GM18951 (cell line): Measurements from ENCODE around the gene AIG1.
A peak's percentile ranks its signal among the peaks of the same experiment; 100 is the strongest.
"Not testable (repeated sequence)": the region's sequence is repeated elsewhere in the genome, so short reads cannot be mapped to it uniquely, and the experiment has no call there.

Source experiments
- POLR2A ChIP-seq: IDR thresholded peaks from 4 replicates; pipeline ENCODE4 v1.6.1; 2011; ENCODE audit warnings: mild to moderate bottlenecking; ENCODE audit not compliant: insufficient read length, insufficient read depth; ENCODE audit errors: extremely low read depth
- in situ Hi-C: fragments of 300-500 bp; cut with MboI; formaldehyde crosslinking; loops from one replicate; pipeline ENCODE4 v1.12.0; 2022; ENCODE audit warnings: low sequenced_read_pairs, mixed read lengths, inconsistent platforms; ENCODE audit not compliant: unreplicated experiment

AIG1 gene

DNA sequence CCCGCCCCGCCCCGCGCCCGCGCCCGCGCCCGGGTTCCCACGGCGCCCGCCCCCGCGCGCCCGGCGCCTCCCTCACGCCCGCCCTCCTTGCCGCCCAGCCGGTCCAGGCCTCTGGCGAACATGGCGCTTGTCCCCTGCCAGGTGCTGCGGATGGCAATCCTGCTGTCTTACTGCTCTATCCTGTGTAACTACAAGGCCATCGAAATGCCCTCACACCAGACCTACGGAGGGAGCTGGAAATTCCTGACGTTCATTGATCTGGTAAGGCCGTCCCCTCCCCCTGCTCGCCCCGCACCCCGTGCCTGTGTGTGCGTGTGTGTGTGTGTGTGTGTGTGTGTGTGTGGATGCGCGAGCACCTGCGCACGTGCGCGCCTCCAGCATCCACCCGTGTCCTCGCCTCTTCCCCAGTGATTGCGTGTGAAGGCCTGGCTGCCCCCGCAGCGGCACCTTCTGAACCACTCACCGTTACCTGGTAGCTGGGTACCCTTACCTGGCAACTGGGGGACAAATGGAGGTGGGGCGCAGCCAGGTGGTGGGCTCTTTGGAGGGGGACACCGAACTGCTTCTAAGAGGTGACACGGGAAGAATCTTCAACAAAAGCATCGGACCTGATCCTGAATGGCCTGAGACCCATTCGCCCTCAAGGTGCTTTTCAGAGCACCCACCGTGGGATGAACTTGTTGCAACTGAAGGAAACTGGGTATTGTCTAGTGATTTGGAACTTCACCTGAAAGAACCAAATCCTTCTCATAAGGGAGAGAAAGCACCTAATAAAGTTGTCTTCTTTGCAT, at the start of gene AIG1:
Gene AIG1, plus strand, starts transcription at position 84 of the 791 bp plus-strand sequence. Its CDS starts 37 bp downstream, at position 121.
- in situ Hi-C loops: no loop called here
- TF ChIP-seq POLR2A: peak; percentile 69

GRCh38 chr6:143014764-143015163, 45.9 kb upstream of the AIG1 start:
- in situ Hi-C loops: no loop called here
- TF ChIP-seq POLR2A: no peak

GRCh38 chr6:143015300-143015706, 45.4 kb upstream of the AIG1 start:
- in situ Hi-C loops: no loop called here
- TF ChIP-seq POLR2A: no peak

DNA sequence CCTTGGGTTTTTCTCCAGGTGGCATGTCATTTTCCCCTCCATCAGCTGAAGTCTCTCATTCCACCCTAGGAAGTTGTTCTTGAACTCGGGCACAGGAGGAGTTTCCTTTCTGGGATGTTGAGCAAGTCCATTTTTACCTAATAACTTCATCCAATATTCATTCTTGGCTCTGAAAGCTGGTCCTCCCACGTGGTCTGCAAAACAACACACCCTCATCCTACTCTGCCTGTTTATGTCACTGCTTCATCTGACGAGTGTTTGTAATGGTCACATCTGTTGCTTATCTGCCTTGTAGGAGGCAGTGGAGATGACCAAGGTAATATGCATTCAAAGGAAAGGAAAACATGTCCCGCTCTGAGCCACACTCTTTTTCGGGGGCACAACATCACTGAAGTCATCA, 41.7 kb upstream of the AIG1 start:
- in situ Hi-C loops: no loop called here

DNA sequence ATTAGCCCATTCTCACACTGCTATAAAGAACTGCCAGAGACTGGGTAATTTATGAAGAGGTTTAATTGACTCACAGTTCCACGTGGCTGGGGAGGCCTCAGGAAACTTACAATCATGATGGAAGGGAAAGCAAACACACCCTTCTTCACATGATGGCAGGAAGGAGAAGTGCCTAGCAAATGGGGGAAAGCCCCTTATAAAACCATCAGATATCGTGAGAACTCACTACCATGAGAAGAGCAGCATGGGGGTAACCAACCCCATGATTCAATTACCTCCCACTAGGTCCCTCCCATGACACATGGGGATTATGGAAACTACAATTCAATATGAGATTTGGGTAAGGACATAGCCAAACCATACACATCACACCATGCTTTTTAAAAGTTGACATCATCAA, 39.8 kb upstream of the AIG1 start:
- in situ Hi-C loops: not testable (repeated sequence)

More for the DNA sequence above, 41.7 kb upstream of the AIG1 start:
- TF ChIP-seq POLR2A: no peak

DNA sequence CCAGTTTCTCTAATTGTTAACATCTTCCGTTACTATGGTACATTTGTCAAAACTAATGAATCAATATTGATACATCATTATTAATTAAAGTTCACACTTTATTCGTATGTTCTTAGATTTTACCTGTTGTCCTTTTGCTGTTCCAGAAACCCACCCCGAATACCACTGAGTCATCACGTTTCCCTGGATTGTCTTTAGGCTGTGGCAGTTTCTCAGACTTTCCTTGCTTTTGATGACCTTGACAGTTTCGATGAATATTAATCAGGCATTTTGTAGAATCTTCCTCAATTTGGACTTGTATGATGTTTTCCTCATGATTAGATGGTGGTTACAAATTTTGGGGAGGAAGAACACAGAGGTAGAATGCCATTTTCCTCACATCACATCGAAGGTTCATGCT, 39.1 kb upstream of the AIG1 start:
- in situ Hi-C loops: no loop called here
- TF ChIP-seq POLR2A: no peak

DNA sequence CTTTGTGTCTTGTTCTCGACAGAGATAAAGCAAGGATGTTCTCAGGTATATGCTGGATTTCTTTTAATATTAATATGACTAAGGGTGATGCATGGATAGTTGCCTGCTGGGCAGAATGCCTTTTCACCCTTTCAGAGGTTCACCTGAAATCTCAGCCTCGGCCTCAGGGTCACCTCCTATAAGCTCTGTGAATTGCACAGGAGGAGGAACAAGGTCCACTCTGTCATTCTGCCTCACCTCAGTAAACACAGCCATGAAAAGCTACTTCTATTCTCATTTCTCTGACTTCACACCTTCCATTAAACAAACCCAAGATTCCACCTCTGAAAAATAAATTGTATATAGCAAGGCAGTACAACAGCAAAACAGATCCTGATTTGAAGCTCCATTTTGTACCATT, 38.1 kb upstream of the AIG1 start:
- in situ Hi-C loops: no loop called here

DNA sequence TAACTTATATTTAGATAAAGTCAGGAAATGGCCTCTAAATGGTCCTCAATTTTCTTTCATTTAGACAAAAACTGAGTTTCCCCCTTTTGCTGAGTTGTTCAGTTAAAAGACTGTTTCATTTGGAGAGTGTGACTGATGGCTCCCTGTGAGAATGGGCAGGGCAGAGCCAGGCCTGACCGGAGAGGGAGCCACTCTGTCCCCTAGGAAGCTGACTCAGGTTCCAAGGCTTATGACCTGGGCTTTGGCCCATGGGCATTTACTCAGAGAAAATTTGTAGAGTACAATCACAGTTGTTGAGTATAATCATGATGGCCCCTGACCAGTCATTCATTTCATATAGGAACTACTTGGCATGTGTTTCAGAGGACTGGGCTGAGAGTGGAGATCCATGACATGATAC, 37.0 kb upstream of the AIG1 start:
- TF ChIP-seq POLR2A: no peak
- in situ Hi-C loops: no loop called here

More for the DNA sequence above, 38.1 kb upstream of the AIG1 start:
- no peak for TF ChIP-seq POLR2A

DNA sequence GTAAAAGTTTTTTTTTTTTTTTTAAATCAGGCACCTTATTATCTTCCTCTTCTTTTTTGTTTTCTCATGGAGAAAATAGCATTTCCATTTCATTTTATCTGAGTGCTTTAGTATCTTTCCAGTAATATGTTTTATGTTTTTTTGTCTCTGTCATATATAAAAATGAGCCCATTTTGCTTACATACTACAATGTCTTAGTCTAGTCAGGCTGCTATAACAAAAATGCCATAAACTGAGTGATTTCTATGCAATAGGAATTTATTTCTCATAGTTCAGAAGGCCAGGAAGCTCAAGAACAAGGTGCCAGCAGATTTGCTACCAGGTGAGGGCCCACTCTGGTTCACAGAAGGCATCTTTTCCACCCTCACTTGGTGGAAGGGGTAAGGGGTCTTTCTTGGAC, 35.7 kb upstream of the AIG1 start:
- in situ Hi-C loops: loop anchor here (25.0 kb wide), 1 partner anchor 338 kb away; no protein-coding TSS in a partner anchor
- TF ChIP-seq POLR2A: no peak

- in situ Hi-C loops: loop anchor here (25.0 kb wide), 1 partner anchor 340 kb away; no protein-coding TSS in a partner anchor
- TF ChIP-seq POLR2A: no peak
Measured at GRCh38 chr6:143026696-143027449, 33.8 kb upstream of the AIG1 start.

DNA sequence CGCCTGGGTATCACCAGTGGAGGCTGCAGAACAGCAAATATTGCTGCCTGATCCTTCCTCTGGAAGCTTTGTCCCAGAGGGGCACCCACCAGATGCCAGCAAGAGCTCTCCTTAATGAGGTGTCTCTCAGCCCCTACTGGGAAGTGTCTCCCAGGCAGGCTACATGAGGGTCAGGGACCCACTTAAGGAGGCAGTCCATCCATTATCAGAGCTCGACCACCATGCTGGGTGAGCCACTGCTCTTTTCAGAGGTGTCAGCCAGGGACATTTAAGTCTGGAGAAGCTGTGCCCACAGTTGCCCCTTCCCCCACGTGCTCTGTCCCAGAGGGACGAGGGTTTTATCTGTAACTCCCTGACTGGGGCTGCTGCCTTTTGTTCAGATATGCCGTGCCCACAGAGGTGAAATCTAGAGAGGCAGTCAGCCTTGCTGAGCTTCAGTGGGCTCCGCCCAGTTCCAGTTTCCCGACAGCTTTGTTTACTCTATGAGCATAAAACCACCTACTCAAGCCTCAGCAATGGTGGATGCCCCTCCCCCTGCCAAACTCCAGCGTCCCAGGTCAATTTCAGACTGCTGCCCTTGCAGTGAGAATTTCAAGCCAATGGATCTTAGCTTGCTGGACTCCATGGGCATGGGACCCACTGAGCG, 25.9 kb upstream of the AIG1 start:
- in situ Hi-C loops: loop anchor here (25.0 kb wide), 1 partner anchor 348 kb away; no protein-coding TSS in a partner anchor

DNA sequence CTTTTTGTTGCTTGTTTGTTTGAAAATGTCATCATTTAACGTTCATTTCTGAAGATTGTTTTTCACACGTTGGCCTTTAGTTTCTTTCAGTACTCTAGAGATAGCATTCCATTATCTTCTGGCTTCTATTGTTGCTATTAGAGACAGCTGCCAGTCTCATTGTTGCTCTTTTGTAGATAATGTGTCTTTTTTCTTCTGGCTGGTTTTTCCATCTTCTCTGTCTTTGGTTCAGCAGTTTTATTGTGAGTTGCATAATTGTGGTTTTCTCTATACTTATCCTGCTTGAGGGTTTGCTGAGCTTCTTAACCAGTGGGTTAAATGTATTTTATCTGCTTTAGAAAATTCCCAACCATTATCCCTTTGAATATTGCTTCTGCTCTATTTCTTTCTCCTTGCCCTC, 23.2 kb upstream of the AIG1 start:
- TF ChIP-seq POLR2A: no peak
- in situ Hi-C loops: loop anchor here (25.0 kb wide), 1 partner anchor 350 kb away; no protein-coding TSS in a partner anchor

More for the DNA sequence above, 25.9 kb upstream of the AIG1 start:
- TF ChIP-seq POLR2A: no peak

DNA sequence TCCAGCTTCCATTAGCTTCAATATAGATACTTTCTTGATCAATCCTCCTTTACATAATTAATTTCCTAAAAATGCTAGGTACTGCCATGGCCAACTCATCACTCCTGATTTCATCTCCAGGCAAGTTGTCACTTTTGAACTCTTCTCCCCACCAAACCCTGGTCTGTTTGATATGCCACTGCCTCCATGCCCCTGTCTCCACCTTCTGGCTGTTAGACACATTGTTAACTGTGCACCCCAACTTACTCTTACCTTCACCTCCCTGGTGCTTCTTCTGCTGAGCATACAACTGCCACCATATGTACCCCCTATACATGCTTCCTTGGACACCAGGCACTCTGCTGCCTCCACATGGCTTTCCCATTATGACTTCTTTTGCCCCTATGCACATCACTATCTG, 21.9 kb upstream of the AIG1 start:
- TF ChIP-seq POLR2A: no peak
- in situ Hi-C loops: loop anchor here (25.0 kb wide), 1 partner anchor 352 kb away; no protein-coding TSS in a partner anchor

GRCh38 chr6:143039548-143039947, 21.1 kb upstream of the AIG1 start:
- TF ChIP-seq POLR2A: no peak
- in situ Hi-C loops: loop anchor here (25.0 kb wide), 1 partner anchor 352 kb away; no protein-coding TSS in a partner anchor
